Left ventricle myocardium inferior (tissue), 1 donor: ENCODE results near the gene L3MBTL4. TPM values are rescaled to one million over a fixed set of nuclear protein-coding genes. Genes with fewer than 3 reads are reported as not detected.
"Not testable (repeated sequence)": the region's sequence is repeated elsewhere in the genome, so short reads cannot be mapped to it uniquely, and the experiment has no call there.

ENCODE experiments used
- DNase-seq: peaks from one replicate; pipeline ENCODE4 v3.0.0-alpha.2; 2020
- H3K27ac ChIP-seq: fragments of 200-600 bp; replicated peaks from 2 replicates; pipeline ENCODE4 v1.8.0; 2021
- H3K27me3 ChIP-seq: fragments of 200-600 bp; 2 replicates; pipeline ENCODE4 v1.8.0; 2021; ENCODE audit warnings: low read depth
- H3K36me3 ChIP-seq: fragments of 200-600 bp; 2 replicates; pipeline ENCODE4 v1.8.0; 2021
- H3K4me1 ChIP-seq: fragments of 200-600 bp; 2 replicates; pipeline ENCODE4 v1.8.0; 2021
- H3K4me3 ChIP-seq: fragments of 200-600 bp; 2 replicates; pipeline ENCODE4 v1.8.0; 2021; ENCODE audit warnings: mild to moderate bottlenecking, moderate library complexity
- H3K9me3 ChIP-seq: fragments of 200-600 bp; replicated peaks from 2 replicates; pipeline ENCODE4 v1.8.0; 2021
- CTCF ChIP-seq: fragments of 200-600 bp; IDR thresholded peaks from 2 replicates; pipeline ENCODE4 v1.8.0; 2021; ENCODE audit warnings: antibody characterized with exemption, mild to moderate bottlenecking, borderline replicate concordance
- intact Hi-C: fragments of 100-400 bp; cut with micrococcal nuclease; formaldehyde crosslinking; loops from one replicate; pipeline ENCODE4 v1.11.0; 2022
- total RNA-seq: library from RNA; stranded (reverse); fragmentation: NEBNext Ultra II Directional; extraction: Animal tissue kit (Norgen Biotek cat#: 25700); gene quantifications from one replicate; pipeline ENCODE4 v1.2.1, GENCODE V29; 2021
- donor health status: DM: no; HTN: yes; CAD: no; lungs with severe emphysema.

Gene L3MBTL4
- total RNA-seq, 1 donor from 2014 or later = 3.5 TPM

- no peaks in the 10 kb centered on the region for H3K27me3 ChIP-seq
- intact Hi-C loops = no loop called here
- H3K4me3 ChIP-seq = no peak overlapping the region
- no peak for TF ChIP-seq CTCF
- H3K4me1 ChIP-seq = no peaks in the 10 kb centered on the region
- DNase-seq = no peak
- H3K36me3 ChIP-seq = no peaks in the 10 kb centered on the region
- peaks cover 8% of the 10 kb centered on the region for H3K9me3 ChIP-seq
- no peak overlapping the region for H3K27ac ChIP-seq
Measured at GRCh38 chr18:6396847-6397246, 17.9 kb downstream of the L3MBTL4 start.

- Histone ChIP-seq H3K27ac (no peak overlapping the region), H3K4me3 (no peak overlapping the region), H3K36me3 (no peaks in the 10 kb centered on the region), H3K4me1 (no peaks in the 10 kb centered on the region), H3K9me3 (peaks cover 14% of the 10 kb centered on the region), H3K27me3 (no peaks in the 10 kb centered on the region)
- DNase-seq = no peak
- intact Hi-C loops = no loop called here
- no peak for TF ChIP-seq CTCF
Measured at GRCh38 chr18:6396276-6396675, 18.4 kb downstream of the L3MBTL4 start.

GRCh38 chr18:6389005-6389404 is 25.7 kb downstream of the L3MBTL4 start:
- intact Hi-C loops = no loop called here
- no peak overlapping the region for H3K4me3 ChIP-seq
- H3K9me3 ChIP-seq = peaks cover 53% of the 10 kb centered on the region

GRCh38 chr18:6382963-6383362 is 31.7 kb downstream of the L3MBTL4 start:
- Histone ChIP-seq H3K9me3 (peaks cover 25% of the 10 kb centered on the region), H3K27me3 (peaks cover 13% of the 10 kb centered on the region), H3K4me1 (no peaks in the 10 kb centered on the region), H3K4me3 (no peak overlapping the region), H3K27ac (no peak overlapping the region), H3K36me3 (no peaks in the 10 kb centered on the region)
- no peak for DNase-seq
- TF ChIP-seq CTCF = no peak
- intact Hi-C loops = no loop called here

More at GRCh38 chr18:6389005-6389404, 25.7 kb downstream of the L3MBTL4 start:
- no peaks in the 10 kb centered on the region for H3K4me1 ChIP-seq
- H3K27me3 ChIP-seq = no peaks in the 10 kb centered on the region
- no peak overlapping the region for H3K27ac ChIP-seq
- TF ChIP-seq CTCF = no peak
- H3K36me3 ChIP-seq = no peaks in the 10 kb centered on the region
- DNase-seq = no peak

- H3K9me3 ChIP-seq = peaks cover 29% of the 10 kb centered on the region
- H3K36me3 ChIP-seq, intact Hi-C loops, H3K4me3 ChIP-seq, H3K4me1 ChIP-seq, H3K27me3 ChIP-seq, H3K27ac ChIP-seq, DNase-seq: not testable (repeated sequence)
Measured at GRCh38 chr18:6377473-6377872, 37.2 kb downstream of the L3MBTL4 start.

GRCh38 chr18:6376433-6377229 is 38.1 kb downstream of the L3MBTL4 start:
- no peak for DNase-seq
- H3K27me3 ChIP-seq = no peaks in the 10 kb centered on the region
- no peak overlapping the region for H3K27ac ChIP-seq
- peaks cover 37% of the 10 kb centered on the region for H3K9me3 ChIP-seq
- H3K36me3 ChIP-seq = no peaks in the 10 kb centered on the region
- TF ChIP-seq CTCF = no peak
- no peak overlapping the region for H3K4me3 ChIP-seq
- intact Hi-C loops = no loop called here
- H3K4me1 ChIP-seq = no peaks in the 10 kb centered on the region
